Lower leg skin (tissue), 4 donors: ENCODE measurements around the gene LNPEP. TPM values are rescaled to one million over a fixed set of nuclear protein-coding genes. Genes with fewer than 3 reads are reported as not detected.

Source experiments
- DNase-seq, 2 donors: peaks; one replicate each; pipeline ENCODE4 v3.0.0-alpha.2; 2019; ENCODE audit warnings: low spot score in 2 of 2
- H3K4me3 ChIP-seq: fragments of 200-600 bp; sonication (generic); 2 replicates; pipeline ENCODE4 v1.5.1; 2017; ENCODE audit warnings: mild to moderate bottlenecking, low read depth; ENCODE audit not compliant: poor library complexity, severe bottlenecking
- POLR2A ChIP-seq, 2 donors: fragments of 450-650 bp; IDR thresholded peaks; one replicate each; pipeline ENCODE4 v1.6.1; 2016 to 2017; ENCODE audit warnings: antibody characterized with exemption in 2 of 2, mild to moderate bottlenecking in 1 of 2, moderate library complexity in 1 of 2
- WGBS, 2 donors: methylation state at CpG; one replicate each; pipeline ENCODE4 v1.1.5; 2018; 5-methylcytosine and 5-hydroxymethylcytosine counted together
- intact Hi-C: fragments of 100-400 bp; cut with DNase I; formaldehyde crosslinking; loops from one replicate; pipeline ENCODE4 v1.15.0; 2023; ENCODE audit warnings: low total_unique reads
- total RNA-seq, 4 donors: library from RNA; depleted of rRNA; stranded (reverse); fragments of >200 nt; gene quantifications; one replicate each; pipeline ENCODE4 v1.1.0, GENCODE V29; 2016
- TF ChIP-seq, protein P1 (sequence below), 3 donors: fragments of 450-650 bp; IDR thresholded peaks; one replicate each; pipeline ENCODE4 v1.5.1; 2016; ENCODE audit warnings: antibody characterized with exemption in 3 of 3, mild to moderate bottlenecking in 3 of 3, moderate library complexity in 2 of 3

The LNPEP gene
- total RNA-seq, 4 donors from 2014 or later = 53.9 to 60.1 (median 56.9) TPM

DNA sequence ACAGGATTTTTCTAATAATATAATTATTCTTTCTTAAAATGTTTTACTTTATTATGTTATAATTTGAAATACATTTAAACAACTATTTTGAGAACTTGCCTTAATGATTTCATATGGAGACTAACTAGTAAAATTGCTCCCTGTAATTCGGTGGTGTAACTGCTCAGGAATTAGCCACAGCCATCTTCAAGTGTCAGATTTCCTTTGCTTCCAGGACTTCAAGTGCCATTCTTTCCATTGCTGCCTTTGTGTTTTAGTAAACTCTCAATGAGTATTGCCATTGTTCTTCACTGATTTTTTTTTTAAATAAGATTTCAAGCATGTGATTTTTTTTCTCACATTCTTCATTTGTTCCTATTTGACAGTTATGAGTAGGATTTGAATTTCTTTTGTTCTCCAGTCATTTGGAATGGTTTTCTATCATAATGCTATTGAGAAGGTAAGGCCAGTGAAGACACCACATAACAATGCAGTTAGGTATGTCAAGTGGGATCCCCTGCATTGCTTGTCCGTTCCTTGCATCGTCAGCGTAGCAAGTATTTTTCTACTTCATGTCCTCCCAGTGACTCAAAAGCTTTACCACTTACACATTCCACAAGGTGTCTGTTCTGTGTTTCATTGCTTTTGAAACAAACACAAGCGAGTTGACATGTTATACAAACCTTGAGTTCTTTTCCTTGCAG is 83.7 kb downstream of the LNPEP start:
- intact Hi-C loops = no loop called here
- WGBS, 2 donors = 92 to 93% methylated on average over 5 of the region's 5 CpGs
- no peak for TF ChIP-seq POLR2A (IDR thresholded peaks at IDR 0.05)
- TF ChIP-seq, protein P1, sequence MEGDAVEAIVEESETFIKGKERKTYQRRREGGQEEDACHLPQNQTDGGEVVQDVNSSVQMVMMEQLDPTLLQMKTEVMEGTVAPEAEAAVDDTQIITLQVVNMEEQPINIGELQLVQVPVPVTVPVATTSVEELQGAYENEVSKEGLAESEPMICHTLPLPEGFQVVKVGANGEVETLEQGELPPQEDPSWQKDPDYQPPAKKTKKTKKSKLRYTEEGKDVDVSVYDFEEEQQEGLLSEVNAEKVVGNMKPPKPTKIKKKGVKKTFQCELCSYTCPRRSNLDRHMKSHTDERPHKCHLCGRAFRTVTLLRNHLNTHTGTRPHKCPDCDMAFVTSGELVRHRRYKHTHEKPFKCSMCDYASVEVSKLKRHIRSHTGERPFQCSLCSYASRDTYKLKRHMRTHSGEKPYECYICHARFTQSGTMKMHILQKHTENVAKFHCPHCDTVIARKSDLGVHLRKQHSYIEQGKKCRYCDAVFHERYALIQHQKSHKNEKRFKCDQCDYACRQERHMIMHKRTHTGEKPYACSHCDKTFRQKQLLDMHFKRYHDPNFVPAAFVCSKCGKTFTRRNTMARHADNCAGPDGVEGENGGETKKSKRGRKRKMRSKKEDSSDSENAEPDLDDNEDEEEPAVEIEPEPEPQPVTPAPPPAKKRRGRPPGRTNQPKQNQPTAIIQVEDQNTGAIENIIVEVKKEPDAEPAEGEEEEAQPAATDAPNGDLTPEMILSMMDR (IDR thresholded peaks at IDR 0.05) = no peak
- no peak overlapping the region for H3K4me3 ChIP-seq
- no peak for DNase-seq

- WGBS, 2 donors = 97 to 100% methylated on average over 1 of the region's 1 CpG
- no peak for DNase-seq
- no peak overlapping the region for H3K4me3 ChIP-seq
- TF ChIP-seq, protein P1 (IDR thresholded peaks at IDR 0.05) = no peak
- no peak for TF ChIP-seq POLR2A (IDR thresholded peaks at IDR 0.05)
- intact Hi-C loops = no loop called here
These were observed 85.5 kb downstream of the LNPEP start for GRCh38 chr5:97021416-97021815.

DNA sequence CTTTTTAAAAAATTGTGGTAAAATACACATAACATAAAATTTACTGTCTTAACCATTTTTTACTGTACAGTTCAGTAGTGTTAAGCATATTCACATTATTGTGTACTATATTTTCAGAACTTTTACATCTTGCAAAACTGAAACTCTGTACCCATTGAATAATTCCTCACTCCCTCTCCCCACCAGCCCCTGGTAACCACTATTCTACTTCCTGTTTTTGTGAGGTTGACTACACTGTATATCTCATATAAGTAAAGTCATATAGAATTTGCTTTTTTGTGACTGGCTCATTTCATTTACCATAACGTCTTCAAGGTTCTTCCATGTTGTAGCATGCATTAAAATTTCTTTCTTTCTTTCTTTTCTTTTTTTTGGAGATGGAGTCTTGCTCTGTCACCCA is 87.0 kb downstream of the LNPEP start:
- TF ChIP-seq, protein P1 (IDR thresholded peaks at IDR 0.05) = no peak
- no peak for TF ChIP-seq POLR2A (IDR thresholded peaks at IDR 0.05)
- intact Hi-C loops = no loop called here
- WGBS, 2 donors = 84% methylated on average over 1 of the region's 1 CpG
- no peak for DNase-seq
- no peak overlapping the region for H3K4me3 ChIP-seq

- DNase-seq = no peak
- intact Hi-C loops = no loop called here
- 94 to 97% methylated on average over 6 of the region's 6 CpGs for WGBS, 2 donors
- no peak overlapping the region for H3K4me3 ChIP-seq
- TF ChIP-seq, protein P1 (IDR thresholded peaks at IDR 0.05) = no peak
- no peak for TF ChIP-seq POLR2A (IDR thresholded peaks at IDR 0.05)
These were observed 90.8 kb downstream of the LNPEP start for GRCh38 chr5:97026721-97027120.

GRCh38 chr5:97037819-97038218 is 101.9 kb downstream of the LNPEP start:
- TF ChIP-seq, protein P1 (IDR thresholded peaks at IDR 0.05) = no peak
- no peak for TF ChIP-seq POLR2A (IDR thresholded peaks at IDR 0.05)
- intact Hi-C loops = no loop called here
- no peak for DNase-seq
- H3K4me3 ChIP-seq = no peak overlapping the region
- WGBS, 2 donors = 80 to 87% methylated on average over 7 of the region's 7 CpGs

GRCh38 chr5:97041239-97041638 is 105.4 kb downstream of the LNPEP start:
- intact Hi-C loops = no loop called here
- DNase-seq = no peak
- H3K4me3 ChIP-seq = no peak overlapping the region
- 96 to 98% methylated on average over 4 of the region's 4 CpGs for WGBS, 2 donors
- TF ChIP-seq, protein P1 (IDR thresholded peaks at IDR 0.05) = no peak
- no peak for TF ChIP-seq POLR2A (IDR thresholded peaks at IDR 0.05)
